CD14-positive monocyte (primary cell): ENCODE data around the gene GIT1. TPM values are rescaled to one million over a fixed set of nuclear protein-coding genes. Genes with fewer than 3 reads are reported as not detected.
A peak's percentile ranks its signal among the peaks of the same experiment; 100 is the strongest.

Source experiments
- DNase-seq, 3 donors: peaks; one replicate each; pipeline ENCODE4 v3.0.0-alpha.2; 2011 to 2022
- H2AFZ ChIP-seq: 2 replicates; pipeline ENCODE4 v1.6.0; 2012; ENCODE audit warnings: mild to moderate bottlenecking, low read depth, low read length, inconsistent platforms; ENCODE audit not compliant: insufficient read depth, poor library complexity, severe bottlenecking
- H3K27ac ChIP-seq, 2 donors: 1 replicate in 1 of 2; 2 replicates in 1 of 2; pipeline ENCODE4 v1.5.1; 2012 to 2013; ENCODE audit warnings: low read length in 2 of 2, control low read depth in 1 of 2, inconsistent platforms in 1 of 2, low read depth in 1 of 2, mild to moderate bottlenecking in 1 of 2
- H3K27me3 ChIP-seq, 2 donors: one replicate each; pipeline versions ENCODE4 v1.6.0 to v1.6.1; 2011 to 2013; ENCODE audit warnings: low read length in 2 of 2; ENCODE audit not compliant: control insufficient read depth in 2 of 2, insufficient read depth in 2 of 2
- H3K36me3 ChIP-seq, 2 donors: replicated peaks in 1 of 2; 1 replicate in 1 of 2; 2 replicates in 1 of 2; pipeline versions ENCODE4 v1.5.1 to v1.6.1; 2012 to 2013; ENCODE audit warnings: low read length in 2 of 2, control low read depth in 1 of 2, inconsistent platforms in 1 of 2, mild to moderate bottlenecking in 1 of 2; ENCODE audit not compliant: insufficient read depth in 2 of 2, control insufficient read depth in 1 of 2
- H3K4me1 ChIP-seq, 2 donors: 1 replicate in 1 of 2; 2 replicates in 1 of 2; pipeline versions ENCODE4 v1.5.1 to v1.6.1; 2012 to 2013; ENCODE audit warnings: low read length in 2 of 2, control low read depth in 1 of 2, inconsistent platforms in 1 of 2, mild to moderate bottlenecking in 1 of 2, moderate library complexity in 1 of 2; ENCODE audit not compliant: insufficient read depth in 2 of 2, control insufficient read depth in 1 of 2
- H3K4me2 ChIP-seq: replicated peaks from 2 replicates; pipeline ENCODE3; 2012; ENCODE audit warnings: low read length, moderate library complexity, mild to moderate bottlenecking; ENCODE audit not compliant: poor library complexity, severe bottlenecking; ENCODE audit errors: extremely low read depth
- H3K4me3 ChIP-seq, 3 experiments: fragments of 200-600 bp in 1 of 3; sonication (generic) in 1 of 3; replicated peaks in 1 of 3; 1 replicate in 2 of 3; 2 replicates in 1 of 3; pipeline ENCODE4 v1.5.1; 2011 to 2013; ENCODE audit warnings: low read length in 3 of 3, mild to moderate bottlenecking in 3 of 3, control low read depth in 2 of 3, low read depth in 2 of 3, inconsistent platforms in 1 of 3, moderate library complexity in 1 of 3
- H3K79me2 ChIP-seq: 2 replicates; pipeline ENCODE4 v1.6.0; 2012; ENCODE audit warnings: mild to moderate bottlenecking, control low read depth, inconsistent platforms, low read length, moderate library complexity; ENCODE audit not compliant: insufficient read depth
- H3K9ac ChIP-seq: 2 replicates; pipeline ENCODE4 v1.6.0; 2017; ENCODE audit warnings: low read length, mild to moderate bottlenecking; ENCODE audit not compliant: insufficient read depth, poor library complexity, severe bottlenecking
- H3K9me3 ChIP-seq, 2 donors: replicated peaks in 1 of 2; 1 replicate in 1 of 2; 2 replicates in 1 of 2; pipeline versions ENCODE4 v1.5.1 to v1.6.1; 2012 to 2013; ENCODE audit warnings: low read length in 2 of 2, control low read depth in 1 of 2; ENCODE audit not compliant: control insufficient read depth in 1 of 2, insufficient read depth in 1 of 2
- H4K20me1 ChIP-seq: 2 replicates; pipeline ENCODE4 v1.6.0; 2012; ENCODE audit warnings: mild to moderate bottlenecking, low read length, control low read depth, moderate library complexity; ENCODE audit not compliant: insufficient read depth
- H3K27ac Mint-ChIP-seq, 7 donors: one replicate each; pipeline ENCODE4 v1.8.0; 2020; ENCODE audit warnings: mild to moderate bottlenecking in 7 of 7, mixed read lengths in 7 of 7, moderate library complexity in 6 of 7, inconsistent platforms in 2 of 7
- H3K27me3 Mint-ChIP-seq, 3 donors: one replicate each; pipeline ENCODE4 v1.8.0; 2021 to 2022; ENCODE audit warnings: low read depth in 3 of 3, mild to moderate bottlenecking in 3 of 3, mixed read lengths in 3 of 3, moderate library complexity in 3 of 3, inconsistent platforms in 1 of 3
- H3K36me3 Mint-ChIP-seq, 2 donors: one replicate each; pipeline ENCODE4 v1.8.0; 2020; ENCODE audit warnings: mixed read lengths in 2 of 2, inconsistent platforms in 1 of 2, mild to moderate bottlenecking in 1 of 2
- H3K4me1 Mint-ChIP-seq: one replicate; pipeline ENCODE4 v1.8.0; 2020; ENCODE audit warnings: mild to moderate bottlenecking, mixed read lengths
- H3K4me3 Mint-ChIP-seq, 2 donors: one replicate each; pipeline ENCODE4 v1.8.0; 2020; ENCODE audit warnings: mild to moderate bottlenecking in 2 of 2, mixed read lengths in 2 of 2, moderate library complexity in 1 of 2
- H3K9me3 Mint-ChIP-seq, 7 donors: one replicate each; pipeline ENCODE4 v1.8.0; 2020 to 2022; ENCODE audit warnings: mixed read lengths in 7 of 7, mild to moderate bottlenecking in 6 of 7, moderate library complexity in 6 of 7, inconsistent platforms in 2 of 7
- CTCF ChIP-seq: fragments of 200-600 bp; IDR thresholded peaks from one replicate; pipeline ENCODE4 v1.8.0; 2022; ENCODE audit warnings: antibody characterized with exemption, mild to moderate bottlenecking
- WGBS: methylation state at CpG from one replicate; pipeline ENCODE4 v1.1.5; 2013; ENCODE audit warnings: missing lambda C conversion rate; ENCODE audit not compliant: insufficient coverage; 5-methylcytosine and 5-hydroxymethylcytosine counted together
- intact Hi-C, 2 donors: fragments of 100-400 bp; cut with micrococcal nuclease; formaldehyde crosslinking; loops; one replicate each; pipeline versions ENCODE4 v1.15.0 to v1.15.1; 2023
- polyA plus RNA-seq, 3 donors: library from polyadenylated mRNA; depleted of rRNA in 1 of 3; unstranded in 2 of 3; stranded (reverse) in 1 of 3; fragments of 300-500 nt in 2 of 3; fragments of >200 nt in 1 of 3; fragmentation: Illumina TruSeq in 2 of 3; gene quantifications; 1 replicate in 2 of 3; 2 replicates in 1 of 3; pipeline ENCODE4 v1.2.3, GENCODE V29; 2012 to 2021

GIT1 gene
- polyA plus RNA-seq, 3 donors, result 3.1 to 41.7 (median 4.4) TPM

- H4K20me1 ChIP-seq, result peaks cover 35% of the 10 kb centered on the region
- TF ChIP-seq CTCF, result peak; percentile 58
- H3K9me3 ChIP-seq, result no peaks in the 10 kb centered on the region
- H3K4me3 ChIP-seq, result peak overlapping the region; percentile 13 to 80 (median 31)
- H3K27me3 Mint-ChIP-seq, result peaks cover 46 to 92% (median 64%) of the 10 kb centered on the region in 3 donors
- peaks cover 52% of the 10 kb centered on the region for H3K4me1 Mint-ChIP-seq
- H3K36me3 Mint-ChIP-seq, result no peaks in the 10 kb centered on the region
- peaks cover 7 to 82% of the 10 kb centered on the region in 2 donors for H3K27me3 ChIP-seq
- whole genome bisulfite sequencing, result under 1% methylated on average over 68 of the region's 68 CpGs
- H3K9me3 Mint-ChIP-seq, result peaks cover 0 to 7% (median 1%) of the 10 kb centered on the region in 7 donors
- H3K4me3 Mint-ChIP-seq, result peak overlapping the region; percentile 83 to 92
- peak overlapping the region; percentile 82 for H2AFZ ChIP-seq
- peak overlapping the region in 3 of 7 donors; percentile 21 to 52 (median 40) for H3K27ac Mint-ChIP-seq
- H3K79me2 ChIP-seq, result no peaks in the 10 kb centered on the region
- H3K36me3 ChIP-seq, result no peaks in the 10 kb centered on the region
- H3K27ac ChIP-seq, result peak overlapping the region in 1 of 2 donors; percentile 30
- peaks cover 63 to 67% of the 10 kb centered on the region in 2 donors for H3K4me1 ChIP-seq
- DNase-seq, result peak; percentile 81 to 83 (median 82)
- intact Hi-C loops, result loop anchor here in 1 of 2 donors (2.0 to 10.0 kb wide), 2 partner anchors 37 to 53 kb away; partner anchors contain the start of genes ABHD15 and TP53I13
- peak overlapping the region; percentile 97 for H3K4me2 ChIP-seq
- H3K9ac ChIP-seq, result peak overlapping the region; percentile 56
Measured at GRCh38 chr17:29617481-29618271, 28.2 kb upstream of the GIT1 start.

GRCh38 chr17:29617125-29617480, 27.7 kb upstream of the GIT1 start:
- intact Hi-C loops, result loop anchor here in 1 of 2 donors (10.0 kb wide), 1 partner anchor 52 kb away; the partner anchor contains the start of genes ABHD15 and TP53I13
- Histone ChIP-seq H4K20me1 (peaks cover 33% of the 10 kb centered on the region), H2AFZ (peak overlapping the region; percentile 82), H3K4me3 (peak overlapping the region in 2 of 3 experiments; percentile 31 to 80), H3K9me3 (no peaks in the 10 kb centered on the region), H3K79me2 (no peaks in the 10 kb centered on the region), H3K27ac (no peak overlapping the region), H3K27me3 (peaks cover 7 to 80% of the 10 kb centered on the region in 2 donors), H3K4me2 (peak overlapping the region; percentile 97), H3K36me3 (no peaks in the 10 kb centered on the region), H3K9ac (no peak overlapping the region), H3K4me1 (peaks cover 57 to 63% of the 10 kb centered on the region in 2 donors)
- peaks cover 0 to 7% (median 1%) of the 10 kb centered on the region in 7 donors for H3K9me3 Mint-ChIP-seq
- DNase-seq, result peak; percentile 67 to 84 (median 81)
- H3K4me1 Mint-ChIP-seq, result peaks cover 49% of the 10 kb centered on the region
- H3K36me3 Mint-ChIP-seq, result no peaks in the 10 kb centered on the region
- TF ChIP-seq CTCF, result peak; percentile 60
- H3K4me3 Mint-ChIP-seq, result peak overlapping the region; percentile 83 to 92
- WGBS, result 2% methylated on average over 5 of the region's 16 CpGs
- H3K27ac Mint-ChIP-seq, result no peak overlapping the region
- peaks cover 47 to 91% (median 63%) of the 10 kb centered on the region in 3 donors for H3K27me3 Mint-ChIP-seq
